Nephron (organoid): Measurements from ENCODE around the gene CUBN.

ENCODE experiments used
- H3K27ac Mint-ChIP-seq, 3 experiments: 2 replicates each; pipeline ENCODE4 v1.8.0; 2020; ENCODE audit warnings: mixed read lengths in 3 of 3, mild to moderate bottlenecking in 2 of 3, moderate library complexity in 1 of 3
- H3K27me3 Mint-ChIP-seq: 2 replicates; pipeline ENCODE4 v1.8.0; 2021; ENCODE audit warnings: low read depth, mild to moderate bottlenecking, moderate library complexity, mixed read lengths
- H3K36me3 Mint-ChIP-seq: 2 replicates; pipeline ENCODE4 v1.8.0; 2020; ENCODE audit warnings: low read depth, mixed read lengths
- H3K4me1 Mint-ChIP-seq: 2 replicates; pipeline ENCODE4 v1.8.0; 2020; ENCODE audit warnings: mixed read lengths
- H3K4me3 Mint-ChIP-seq, 3 experiments: 2 replicates each; pipeline ENCODE4 v1.8.0; 2020; ENCODE audit warnings: mild to moderate bottlenecking in 3 of 3, mixed read lengths in 3 of 3, moderate library complexity in 2 of 3
- H3K9me3 Mint-ChIP-seq: 2 replicates; pipeline ENCODE4 v1.8.0; 2020; ENCODE audit warnings: mixed read lengths
- TF ChIP-seq, protein P1 (sequence below), 3 experiments: fragments of 200-600 bp; sonication (generic); IDR thresholded peaks; one replicate each; pipeline ENCODE4 v1.5.0; 2021; ENCODE audit warnings: antibody characterized with exemption in 3 of 3; ENCODE audit not compliant: unreplicated experiment in 3 of 3

Gene CUBN

GRCh38 chr10:17141504-17142229 lies 12.1 kb upstream of the CUBN start:
- peaks cover 4% of the 10 kb centered on the region for H3K36me3 Mint-ChIP-seq
- no peaks in the 10 kb centered on the region for H3K27me3 Mint-ChIP-seq
- peaks cover 43% of the 10 kb centered on the region for H3K4me1 Mint-ChIP-seq
- peaks cover 6% of the 10 kb centered on the region for H3K9me3 Mint-ChIP-seq
- H3K4me3 Mint-ChIP-seq, result no peak overlapping the region
- H3K27ac Mint-ChIP-seq, result no peak overlapping the region
- TF ChIP-seq, protein P1, sequence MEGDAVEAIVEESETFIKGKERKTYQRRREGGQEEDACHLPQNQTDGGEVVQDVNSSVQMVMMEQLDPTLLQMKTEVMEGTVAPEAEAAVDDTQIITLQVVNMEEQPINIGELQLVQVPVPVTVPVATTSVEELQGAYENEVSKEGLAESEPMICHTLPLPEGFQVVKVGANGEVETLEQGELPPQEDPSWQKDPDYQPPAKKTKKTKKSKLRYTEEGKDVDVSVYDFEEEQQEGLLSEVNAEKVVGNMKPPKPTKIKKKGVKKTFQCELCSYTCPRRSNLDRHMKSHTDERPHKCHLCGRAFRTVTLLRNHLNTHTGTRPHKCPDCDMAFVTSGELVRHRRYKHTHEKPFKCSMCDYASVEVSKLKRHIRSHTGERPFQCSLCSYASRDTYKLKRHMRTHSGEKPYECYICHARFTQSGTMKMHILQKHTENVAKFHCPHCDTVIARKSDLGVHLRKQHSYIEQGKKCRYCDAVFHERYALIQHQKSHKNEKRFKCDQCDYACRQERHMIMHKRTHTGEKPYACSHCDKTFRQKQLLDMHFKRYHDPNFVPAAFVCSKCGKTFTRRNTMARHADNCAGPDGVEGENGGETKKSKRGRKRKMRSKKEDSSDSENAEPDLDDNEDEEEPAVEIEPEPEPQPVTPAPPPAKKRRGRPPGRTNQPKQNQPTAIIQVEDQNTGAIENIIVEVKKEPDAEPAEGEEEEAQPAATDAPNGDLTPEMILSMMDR (IDR thresholded peaks at IDR 0.05; ENCODE audit: unreplicated experiment in 3 of 3), result no peak

DNA sequence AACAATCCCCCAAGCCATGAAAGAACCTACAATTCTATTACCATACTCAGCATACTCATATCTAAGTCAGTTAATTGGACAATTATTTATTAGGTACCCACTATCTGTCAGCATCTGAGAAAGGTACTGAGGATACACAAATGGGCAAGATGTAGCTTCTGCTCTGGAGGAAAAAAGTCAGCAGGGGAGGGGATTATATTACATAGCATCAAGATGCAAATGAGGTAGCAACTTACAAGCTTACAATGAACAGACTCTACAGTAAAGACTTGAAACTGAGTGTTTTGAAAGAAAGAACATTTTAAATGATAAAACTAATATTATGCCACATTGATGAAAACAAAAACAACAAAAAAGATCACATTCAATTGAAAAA lies 10.8 kb upstream of the CUBN start:
- no peak overlapping the region for H3K27ac Mint-ChIP-seq
- H3K36me3 Mint-ChIP-seq, result peaks cover 4% of the 10 kb centered on the region
- no peaks in the 10 kb centered on the region for H3K27me3 Mint-ChIP-seq
- no peak overlapping the region for H3K4me3 Mint-ChIP-seq
- TF ChIP-seq, protein P1 (IDR thresholded peaks at IDR 0.05; ENCODE audit: unreplicated experiment in 3 of 3), result no peak
- peaks cover 6% of the 10 kb centered on the region for H3K9me3 Mint-ChIP-seq
- peaks cover 33% of the 10 kb centered on the region for H3K4me1 Mint-ChIP-seq

GRCh38 chr10:17138460-17139042 lies 8.9 kb upstream of the CUBN start:
- Mint-ChIP-seq H3K27ac (peak overlapping the region; percentile 51 to 84 (median 79)), H3K4me3 (no peak overlapping the region), H3K4me1 (peaks cover 38% of the 10 kb centered on the region), H3K36me3 (peaks cover 4% of the 10 kb centered on the region), H3K9me3 (peaks cover 6% of the 10 kb centered on the region), H3K27me3 (no peaks in the 10 kb centered on the region)
- TF ChIP-seq, protein P1 (IDR thresholded peaks at IDR 0.05; ENCODE audit: unreplicated experiment in 3 of 3), result no peak

GRCh38 chr10:17134737-17135260 lies 5.2 kb upstream of the CUBN start:
- H3K4me1 Mint-ChIP-seq, result peaks cover 35% of the 10 kb centered on the region
- no peaks in the 10 kb centered on the region for H3K27me3 Mint-ChIP-seq
- no peaks in the 10 kb centered on the region for H3K9me3 Mint-ChIP-seq
- H3K36me3 Mint-ChIP-seq, result no peaks in the 10 kb centered on the region
- no peak overlapping the region for H3K4me3 Mint-ChIP-seq
- peak overlapping the region; percentile 3 to 57 (median 21) for H3K27ac Mint-ChIP-seq
- TF ChIP-seq, protein P1 (IDR thresholded peaks at IDR 0.05; ENCODE audit: unreplicated experiment in 3 of 3), result no peak

DNA sequence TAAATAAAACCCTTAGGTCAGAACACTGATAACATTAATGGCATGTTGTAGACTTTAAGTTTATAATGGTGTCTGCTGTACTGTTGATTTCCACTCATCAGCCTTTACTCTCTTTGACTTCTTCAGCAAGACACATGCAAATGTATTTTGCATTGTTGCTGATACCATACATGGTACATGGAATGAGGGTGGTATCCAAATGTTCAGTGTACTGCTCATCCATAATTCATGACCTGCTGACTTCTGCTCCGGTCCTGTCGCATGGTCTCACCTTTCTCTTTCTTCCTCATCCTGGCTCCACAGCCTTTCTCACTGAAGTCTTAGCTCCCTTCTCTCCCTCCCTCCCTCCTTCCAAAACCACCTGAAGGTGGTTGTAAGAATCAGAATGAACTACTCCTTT lies 4.7 kb upstream of the CUBN start:
- no peak overlapping the region for H3K4me3 Mint-ChIP-seq
- no peaks in the 10 kb centered on the region for H3K9me3 Mint-ChIP-seq
- H3K27me3 Mint-ChIP-seq, result no peaks in the 10 kb centered on the region
- TF ChIP-seq, protein P1 (IDR thresholded peaks at IDR 0.05; ENCODE audit: unreplicated experiment in 3 of 3), result no peak
- H3K4me1 Mint-ChIP-seq, result peaks cover 31% of the 10 kb centered on the region
- H3K36me3 Mint-ChIP-seq, result no peaks in the 10 kb centered on the region
- H3K27ac Mint-ChIP-seq, result peak overlapping the region; percentile 3 to 57 (median 21)
